ENCODE results near the gene INTS11.

INTS11 gene

DNA sequence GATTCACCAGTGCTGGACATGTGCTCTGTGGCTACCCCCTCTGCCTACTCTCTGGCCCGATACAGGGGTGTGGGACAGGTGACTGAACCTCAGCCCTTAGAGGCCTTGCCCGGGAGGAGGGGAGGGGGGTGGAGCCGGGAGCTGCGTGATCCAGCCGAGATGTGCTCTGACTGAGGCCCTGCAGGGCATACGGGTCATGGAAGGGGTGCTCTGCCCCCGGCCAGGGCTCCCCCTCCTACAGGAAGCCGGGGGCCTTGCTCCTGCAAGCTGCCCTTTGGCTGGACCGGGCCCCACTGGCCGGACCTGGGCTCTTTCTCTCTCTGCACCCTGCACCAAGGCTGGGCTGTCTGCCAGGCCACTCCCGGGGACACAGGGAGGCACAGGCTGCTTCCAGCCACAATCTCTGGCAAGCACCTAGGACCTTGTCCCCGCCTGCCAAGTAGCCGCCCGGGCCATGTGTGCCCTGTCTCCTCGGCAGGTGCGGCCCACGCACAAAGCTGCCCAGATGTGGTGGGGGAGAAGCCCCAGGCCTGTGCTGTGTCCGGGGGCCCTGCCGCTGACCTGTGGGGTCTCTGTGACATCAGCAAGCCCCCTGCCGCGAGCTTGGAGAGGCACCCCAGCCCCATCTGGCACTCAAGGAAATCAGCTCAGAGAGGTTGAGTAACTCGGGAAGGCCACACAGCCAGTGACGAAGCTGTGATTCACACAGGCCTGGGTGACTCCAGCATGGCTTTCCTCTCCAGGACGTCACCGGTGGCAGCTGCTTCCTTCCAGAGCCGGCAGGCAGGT is 42.7 kb downstream of the INTS11 start:
- no peak for FAIRE-seq

GRCh38 chr1:1280782-1281481 is 43.5 kb downstream of the INTS11 start:
- FAIRE-seq = no peak

GRCh38 chr1:1279028-1279427 is 45.4 kb downstream of the INTS11 start:
- FAIRE-seq = no peak

DNA sequence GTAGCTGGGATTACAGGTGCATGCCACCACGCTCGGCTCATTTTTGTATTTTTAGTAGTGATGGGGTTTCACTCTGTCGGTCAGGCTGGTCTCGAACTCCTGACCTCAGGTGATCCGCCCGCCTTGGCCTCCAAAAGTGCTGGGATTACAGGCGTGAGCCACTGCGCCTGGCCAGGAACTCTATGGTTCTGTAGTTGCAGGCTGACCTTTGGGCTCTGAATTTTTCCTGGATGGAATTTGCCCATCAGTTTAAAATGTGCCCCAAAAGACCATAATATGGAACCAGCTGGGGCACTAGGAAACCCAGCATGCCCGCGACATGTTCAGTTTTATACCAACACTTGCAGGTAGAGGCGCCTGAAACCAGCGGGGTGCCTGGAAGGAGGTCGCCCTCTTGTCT is 45.8 kb downstream of the INTS11 start:
- FAIRE-seq = no peak

DNA sequence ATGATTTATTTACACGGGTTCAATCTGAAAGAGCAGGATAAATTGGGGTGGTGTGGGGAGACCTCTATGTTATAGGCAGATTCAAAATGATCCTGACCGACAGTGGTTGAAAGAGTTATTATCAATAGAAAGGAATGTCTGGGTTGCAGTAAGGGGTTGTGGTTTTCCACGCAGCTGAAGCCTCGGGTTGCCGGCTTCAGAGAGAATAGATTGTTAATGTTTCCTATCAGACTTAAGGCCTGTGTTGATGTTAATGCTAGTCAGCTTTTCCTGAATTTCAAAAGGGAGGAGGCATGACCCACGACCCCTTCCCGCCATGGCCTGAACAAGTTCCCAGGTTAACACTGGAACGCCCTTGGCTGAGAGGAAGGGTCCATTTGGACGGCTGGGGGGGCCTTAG is 48.6 kb downstream of the INTS11 start:
- FAIRE-seq = no peak

DNA sequence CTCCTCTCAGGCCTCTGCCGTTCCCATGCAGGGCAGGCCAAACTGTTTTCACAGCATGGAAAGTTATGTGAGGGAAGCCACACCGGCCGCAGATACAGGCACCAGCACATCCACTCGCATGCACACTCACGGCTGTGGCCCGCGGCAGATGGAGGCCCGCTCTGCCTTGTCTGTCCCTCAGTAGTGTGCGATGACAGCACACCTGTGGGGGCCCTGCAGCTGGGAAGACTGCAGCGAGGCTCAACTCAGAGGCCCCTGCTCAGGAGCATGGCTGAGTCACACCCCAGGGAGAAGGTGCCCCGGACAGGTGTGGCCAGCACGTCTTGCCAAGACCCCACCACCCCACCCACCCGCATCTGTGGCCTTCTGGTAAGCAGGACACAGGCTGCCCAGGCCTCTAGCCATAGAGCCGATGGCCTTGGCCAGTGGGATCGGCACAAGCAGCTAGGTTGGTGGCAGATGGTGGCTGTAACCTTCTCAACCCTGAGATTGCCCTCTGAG is 49.5 kb downstream of the INTS11 start:
- no peak for FAIRE-seq

DNA sequence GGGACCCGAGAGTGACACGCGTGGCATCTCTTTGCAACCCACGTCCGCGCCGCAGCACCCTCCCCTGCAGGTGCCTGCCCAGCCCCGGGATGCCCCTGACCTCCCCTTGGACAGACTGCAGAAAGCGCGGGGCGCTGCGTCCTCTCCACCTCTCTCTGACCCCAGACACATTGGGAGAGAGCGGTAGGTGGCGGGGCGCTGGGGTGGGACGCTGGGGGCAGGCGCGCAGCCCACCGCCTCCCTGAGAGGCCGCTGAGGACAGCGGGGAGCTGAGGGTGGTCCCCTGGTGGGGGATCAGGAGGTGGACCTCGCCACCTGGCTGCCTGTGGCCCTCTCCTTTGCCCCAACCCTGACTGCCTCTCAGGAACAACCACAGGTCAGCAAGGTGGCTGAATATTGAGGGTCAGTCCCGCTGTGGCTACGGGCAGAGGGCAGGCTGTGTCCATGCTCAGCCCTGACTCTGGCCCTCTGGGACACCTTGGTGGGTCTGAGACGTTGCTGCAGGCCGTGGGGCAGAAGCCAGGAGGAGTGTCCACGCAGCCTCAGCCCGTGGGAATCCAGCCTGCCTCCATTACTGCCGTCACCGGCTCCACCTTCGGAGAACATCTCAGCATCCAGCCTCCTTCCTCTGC is 50.0 kb downstream of the INTS11 start:
- no peak for FAIRE-seq

DNA sequence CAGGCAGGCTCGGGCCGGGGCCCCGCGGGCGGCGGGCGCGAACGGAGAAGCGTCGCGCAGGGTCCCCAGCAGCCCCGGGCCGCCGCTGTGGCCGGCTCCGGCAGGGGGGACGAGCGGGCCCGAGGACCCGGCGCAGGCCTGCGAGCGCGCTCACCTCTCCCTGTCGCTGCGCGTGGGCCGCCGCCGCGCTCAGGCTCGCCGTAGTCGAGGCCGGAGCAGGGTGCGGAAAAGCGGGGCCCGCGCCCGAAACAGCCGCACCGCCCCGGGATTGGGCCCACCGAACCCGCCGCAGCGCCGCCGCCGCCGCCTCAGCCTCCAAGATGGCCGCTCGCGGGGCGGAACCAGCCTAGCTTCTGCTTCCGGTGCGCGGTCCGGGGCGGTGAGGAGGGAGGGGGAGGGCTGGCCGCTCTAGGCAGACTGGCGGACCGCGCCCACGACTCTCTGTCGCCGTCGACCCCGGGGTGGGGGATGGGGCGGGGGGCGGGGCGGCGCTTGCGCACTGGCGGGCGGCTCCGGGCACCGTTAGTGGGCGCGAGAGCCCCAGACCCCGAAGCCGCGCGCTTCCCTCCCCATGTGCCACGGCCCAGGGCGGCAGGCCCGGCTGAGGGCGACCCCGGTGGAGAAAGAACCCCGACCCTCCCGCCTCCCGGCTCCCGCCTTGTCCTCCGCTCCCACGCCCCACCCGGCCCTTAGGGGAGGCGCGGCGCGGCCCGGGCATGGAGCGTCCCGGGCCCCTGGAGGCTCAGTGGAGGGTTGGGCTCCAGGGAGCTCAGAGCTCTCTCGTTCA is 50.8 kb downstream of the INTS11 start, which contains the start of gene UBE2J2:
UBE2J2 (minus strand) TSS at position 343 of the 787 bp plus-strand sequence. CDS start 5,862 bp downstream, outside the sequence.
- FAIRE-seq = no peak

DNA sequence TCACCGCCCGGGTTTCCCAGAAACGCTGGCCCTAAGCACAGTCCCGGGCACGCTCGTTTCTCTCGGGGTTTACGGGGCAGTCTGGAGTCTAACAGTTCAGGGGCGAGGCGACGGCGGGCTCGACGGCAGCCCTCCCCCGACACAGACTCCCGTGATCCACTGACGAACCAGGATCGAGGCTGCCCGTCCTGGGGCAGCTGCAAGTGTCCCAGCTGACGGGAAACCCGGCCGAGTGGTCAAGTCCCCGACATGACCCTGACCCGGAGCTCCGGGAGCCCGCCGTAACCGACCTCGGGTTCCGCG is 51.3 kb downstream of the INTS11 start:
- FAIRE-seq = no peak

DNA sequence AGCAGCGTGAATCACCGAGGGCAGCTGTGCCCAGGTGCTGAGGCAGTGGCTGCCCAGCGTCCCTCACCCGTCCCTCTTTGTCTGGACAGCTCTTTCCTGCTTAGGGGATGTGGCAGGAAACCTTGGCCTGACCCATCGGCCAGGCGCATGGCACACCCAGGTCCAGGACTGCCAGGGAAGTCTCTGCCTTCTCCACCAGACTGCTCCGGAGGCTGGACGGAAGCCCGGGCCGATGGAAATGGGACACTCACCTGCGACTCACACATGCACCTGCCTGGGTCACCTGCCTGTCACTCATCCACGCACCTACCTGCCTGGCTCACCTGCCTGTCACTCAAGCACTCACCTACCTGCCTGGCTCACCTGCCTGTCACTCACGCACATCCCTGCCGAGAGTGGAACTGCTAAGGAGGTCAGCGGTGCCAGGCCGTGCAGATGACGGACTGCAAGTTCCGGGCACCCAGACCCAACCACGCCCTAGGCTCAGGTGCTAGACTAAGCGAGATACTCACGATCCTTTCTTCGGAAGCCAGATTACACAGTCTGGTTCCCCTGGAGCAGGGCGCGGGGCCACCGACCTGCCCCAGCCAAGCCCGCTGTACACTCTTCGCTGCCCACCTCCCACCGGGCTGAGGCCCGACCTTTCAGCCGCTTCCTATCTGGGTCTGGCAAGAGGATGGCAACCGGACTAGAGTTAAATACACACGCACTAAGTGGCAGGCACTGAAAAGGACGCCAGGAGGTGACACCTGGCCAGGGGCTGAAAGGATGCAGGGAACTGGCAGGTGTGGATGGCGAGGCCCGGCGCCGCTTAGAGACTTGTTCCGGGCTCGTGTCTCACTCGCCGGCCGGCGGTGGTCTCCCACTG is 51.9 kb downstream of the INTS11 start:
- no peak for FAIRE-seq

DNA sequence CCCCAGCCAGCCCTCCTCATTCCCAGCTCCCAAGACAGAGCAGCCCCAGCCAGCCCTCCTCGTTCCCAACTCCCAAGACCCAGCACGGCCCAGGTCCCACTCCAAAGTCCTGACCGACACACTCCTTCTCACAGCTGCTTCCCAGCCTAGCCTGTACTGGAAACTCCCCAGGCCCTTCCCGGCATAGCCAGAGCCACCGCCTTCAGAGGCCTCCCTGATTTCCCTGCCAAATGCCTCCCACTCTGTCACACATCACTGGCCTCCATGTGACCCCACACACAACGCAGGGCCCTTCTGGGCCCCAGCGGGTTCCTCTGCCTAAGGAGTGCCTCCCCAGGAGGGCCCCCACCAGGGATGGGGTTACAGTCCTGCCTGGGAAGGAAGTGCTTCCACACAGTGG is 53.6 kb downstream of the INTS11 start:
- FAIRE-seq = no peak

DNA sequence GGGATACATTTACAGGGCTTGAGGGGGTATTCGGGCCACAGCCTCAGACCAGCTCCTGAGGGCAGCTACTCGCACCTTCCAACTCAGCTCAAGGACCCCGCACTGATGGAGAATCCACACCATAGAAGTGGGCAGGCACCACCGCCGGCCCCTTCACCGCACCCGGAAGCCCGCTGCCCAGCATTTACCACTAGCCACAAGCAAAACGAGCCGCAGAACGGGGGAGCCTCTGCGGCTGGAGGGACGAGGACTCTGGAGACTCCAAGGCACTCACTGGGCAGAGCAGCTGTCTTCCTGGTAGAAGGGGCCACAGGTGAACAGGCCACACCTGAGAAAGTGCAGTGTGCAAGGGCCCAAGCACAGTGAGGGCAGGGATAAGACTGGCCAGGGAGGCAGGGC is 56.2 kb downstream of the INTS11 start:
- no peak for FAIRE-seq

DNA sequence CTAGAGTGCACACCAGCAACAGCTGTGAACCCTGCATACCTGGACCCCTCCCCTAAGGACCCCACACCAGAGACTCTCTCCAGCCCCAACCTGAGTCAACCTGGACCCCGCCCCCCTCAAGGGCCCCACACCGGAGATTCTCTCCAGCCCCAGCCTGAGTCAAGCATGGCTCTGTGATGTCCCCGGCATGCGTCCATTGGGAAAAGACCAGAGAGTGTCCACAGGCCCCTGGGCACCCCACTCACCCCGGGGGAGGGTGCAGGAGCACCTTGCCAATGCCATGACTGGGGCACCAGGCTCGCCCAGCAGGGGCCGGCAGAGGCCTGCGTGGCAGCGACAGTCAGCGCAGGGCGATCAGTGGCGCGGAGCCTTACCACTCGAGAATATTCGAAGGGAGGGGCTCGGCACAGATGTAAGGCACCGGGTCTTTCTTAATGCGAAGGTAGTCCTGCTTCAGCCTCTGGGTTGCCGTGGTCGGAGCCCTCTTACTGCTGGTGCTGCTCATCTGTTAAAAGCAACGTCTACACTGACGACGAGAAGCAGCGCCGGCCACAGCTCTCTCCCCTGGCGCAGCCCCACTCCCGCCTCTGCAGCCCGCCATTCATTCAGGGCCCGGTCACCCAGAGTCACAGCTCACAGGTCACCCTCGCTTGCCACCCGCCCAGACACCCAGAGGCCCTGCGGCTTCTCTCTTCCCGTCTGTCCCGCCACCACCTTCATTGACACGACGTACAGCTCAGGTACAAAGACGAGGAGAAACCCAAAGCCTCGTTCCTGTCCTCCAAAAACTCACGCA is 56.8 kb downstream of the INTS11 start:
- FAIRE-seq = no peak

DNA sequence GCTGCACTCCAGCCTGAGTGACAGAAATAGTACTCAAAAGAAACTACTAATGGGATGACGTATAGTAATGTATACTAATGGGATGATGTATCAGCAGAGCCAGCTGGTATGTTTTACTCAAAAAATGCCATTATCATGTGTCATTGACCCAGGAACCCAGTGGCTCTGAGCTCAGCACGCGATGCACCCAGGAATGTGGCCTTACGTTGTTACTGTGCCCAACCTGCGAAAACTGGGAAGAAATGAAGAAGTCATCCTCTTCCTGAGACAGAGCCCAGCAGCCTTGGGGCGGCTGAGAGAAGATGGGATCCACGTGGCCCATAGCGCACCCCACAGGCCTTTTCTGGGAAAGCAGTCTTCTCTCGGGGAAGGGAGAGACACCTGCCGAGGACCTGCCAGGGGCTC is 59.6 kb downstream of the INTS11 start:
- no peak for FAIRE-seq

DNA sequence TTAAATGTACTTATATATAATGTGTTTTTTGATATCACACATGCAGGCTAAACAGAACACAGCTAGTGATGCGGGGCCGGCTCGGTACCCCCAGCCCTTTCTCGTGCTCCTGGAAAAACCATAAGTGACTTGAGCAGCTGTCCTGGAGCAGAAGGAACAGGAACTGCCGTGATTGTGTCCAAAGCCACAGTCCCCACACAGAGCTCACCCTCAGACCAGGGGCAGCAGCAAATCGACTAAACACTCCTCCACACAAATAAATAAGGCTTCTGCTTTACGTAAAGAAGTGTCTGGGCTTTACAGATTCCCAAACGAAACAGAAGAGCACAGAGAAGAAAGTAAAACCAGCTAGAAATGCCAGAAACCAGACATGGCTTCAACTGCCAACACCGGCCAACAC is 60.4 kb downstream of the INTS11 start:
- FAIRE-seq = no peak

GRCh38 chr1:1262758-1263157 is 61.7 kb downstream of the INTS11 start:
- FAIRE-seq = no peak

DNA sequence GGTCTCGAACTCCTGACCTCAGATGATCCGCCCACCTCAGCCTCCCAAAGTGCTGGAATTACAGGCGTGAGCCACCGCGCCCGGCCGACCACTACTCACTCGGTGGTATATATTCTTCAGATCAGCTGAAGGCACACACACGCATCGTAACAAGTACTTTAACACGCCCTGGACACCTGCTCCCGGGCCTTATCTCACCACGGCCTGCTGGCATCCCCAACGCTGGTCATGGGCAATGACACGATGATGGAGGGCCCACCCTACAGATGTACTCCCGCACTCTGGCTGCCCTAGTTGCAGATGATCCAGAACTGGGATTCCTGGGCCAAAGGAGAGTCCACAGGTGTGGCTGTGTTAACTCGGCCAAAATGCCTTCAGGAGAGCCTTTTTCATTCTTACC is 62.4 kb downstream of the INTS11 start:
- no peak for FAIRE-seq

Measured in A204.1 (cell line).